Measurements from ENCODE around the gene CFAP20DC. TPM values are rescaled to one million over a fixed set of nuclear protein-coding genes. Genes with fewer than 3 reads are reported as not detected.
"Not testable (repeated sequence)": the region's sequence is repeated elsewhere in the genome, so short reads cannot be mapped to it uniquely, and the experiment has no call there.

Gene CFAP20DC
- total RNA-seq, 1 experiment from 2014 or later = 2.8 TPM

GRCh38 chr3:59064276-59064675 lies 14.5 kb upstream of the CFAP20DC start:
- H3K36me3 ChIP-seq (ENCODE audit: control insufficient read depth, insufficient read depth, low read length) = no peaks in the 10 kb centered on the region
- no TSS peak for BruUV-seq (replicated peaks)
- Mint-ChIP-seq H3K4me1 (ENCODE audit: low read depth, unreplicated experiment) (no peaks in the 10 kb centered on the region), H3K9me3 (ENCODE audit: unreplicated experiment) (no peaks in the 10 kb centered on the region), H3K36me3 (ENCODE audit: insufficient read depth, unreplicated experiment) (no peaks in the 10 kb centered on the region), H3K4me3 (ENCODE audit: unreplicated experiment) (no peak overlapping the region), H3K27ac (ENCODE audit: unreplicated experiment) (no peak overlapping the region), H3K27me3 (ENCODE audit: insufficient read depth, unreplicated experiment) (peaks cover 24% of the 10 kb centered on the region)
- intact Hi-C loops (cut with micrococcal nuclease; ENCODE audit: unreplicated experiment) = no loop called here
- no peak overlapping the region for H3K4me3 ChIP-seq (ENCODE audit: low read depth, low read length)
- no peaks in the 10 kb centered on the region for H3K27me3 ChIP-seq (replicated peaks; ENCODE audit: control insufficient read depth, insufficient read depth, low read length)
- DNase-seq = no peak
- ChIA-PET CTCF (interaction anchor here (0.6 kb wide), 3 partner anchors 44 to 288 kb away, joined by 3 to 8 read pairs (median 7); no protein-coding TSS in a partner anchor), POLR2A (no interaction called here)
- no peak for TF ChIP-seq CTCF (IDR thresholded peaks at IDR 0.05; ENCODE audit: insufficient read depth in 1 of 2, low read depth in 1 of 2, low read length in 1 of 2, severe bottlenecking in 1 of 2, unreplicated experiment in 1 of 2)
- no peaks in the 10 kb centered on the region for H3K9me3 ChIP-seq
- H3K4me1 ChIP-seq = no peaks in the 10 kb centered on the region

GRCh38 chr3:59056706-59057105 lies 6.9 kb upstream of the CFAP20DC start:
- H3K27me3 Mint-ChIP-seq (ENCODE audit: insufficient read depth, unreplicated experiment) = peaks cover 18% of the 10 kb centered on the region
- no peaks in the 10 kb centered on the region for H3K36me3 ChIP-seq (ENCODE audit: control insufficient read depth, insufficient read depth, low read length)
- TF ChIP-seq CTCF (IDR thresholded peaks at IDR 0.05; ENCODE audit: insufficient read depth in 1 of 2, low read depth in 1 of 2, low read length in 1 of 2, severe bottlenecking in 1 of 2, unreplicated experiment in 1 of 2) = no peak
- no peaks in the 10 kb centered on the region for H3K9me3 Mint-ChIP-seq (ENCODE audit: unreplicated experiment)
- no peak for DNase-seq
- H3K36me3 Mint-ChIP-seq (ENCODE audit: insufficient read depth, unreplicated experiment) = no peaks in the 10 kb centered on the region
- no peaks in the 10 kb centered on the region for H3K9me3 ChIP-seq
- intact Hi-C loops (cut with micrococcal nuclease; ENCODE audit: unreplicated experiment) = no loop called here
- no peaks in the 10 kb centered on the region; the same call in 1 of the 2 replicates for H3K27me3 ChIP-seq (replicated peaks; ENCODE audit: control insufficient read depth, insufficient read depth, low read length)
- no peak overlapping the region for H3K4me3 Mint-ChIP-seq (ENCODE audit: unreplicated experiment)
- H3K27ac Mint-ChIP-seq (ENCODE audit: unreplicated experiment) = no peak overlapping the region
- CTCF ChIA-PET = no interaction called here
- no TSS peak for BruUV-seq (replicated peaks)
- H3K4me1 ChIP-seq = no peaks in the 10 kb centered on the region
- no peak overlapping the region for H3K4me3 ChIP-seq (ENCODE audit: low read depth, low read length)
- POLR2A ChIA-PET = no interaction called here
- H3K4me1 Mint-ChIP-seq (ENCODE audit: low read depth, unreplicated experiment) = no peaks in the 10 kb centered on the region

- intact Hi-C loops (cut with micrococcal nuclease; ENCODE audit: unreplicated experiment) = loop anchor here (1.0 to 5.0 kb wide), 3 partner anchors 59 to 491 kb away; no protein-coding TSS in a partner anchor
- ChIA-PET POLR2A (no interaction called here), CTCF (interaction anchor here (0.9 to 1.3 kb wide), 6 partner anchors 34 to 423 kb away, joined by 3 to 8 read pairs (median 5); no protein-coding TSS in a partner anchor)
- TF ChIP-seq CTCF (IDR thresholded peaks at IDR 0.05; ENCODE audit: insufficient read depth in 1 of 2, low read depth in 1 of 2, low read length in 1 of 2, severe bottlenecking in 1 of 2, unreplicated experiment in 1 of 2) = peak; percentile 54 to 69
- H3K27ac Mint-ChIP-seq (ENCODE audit: unreplicated experiment) = no peak overlapping the region
- H3K4me3 ChIP-seq (ENCODE audit: low read depth, low read length) = no peak overlapping the region
- BruUV-seq (replicated peaks) = no TSS peak
- H3K9me3 Mint-ChIP-seq (ENCODE audit: unreplicated experiment) = no peaks in the 10 kb centered on the region
- H3K4me1 ChIP-seq = peaks cover 5% of the 10 kb centered on the region
- H3K36me3 Mint-ChIP-seq (ENCODE audit: insufficient read depth, unreplicated experiment) = peaks cover 5% of the 10 kb centered on the region
- peaks cover 5% of the 10 kb centered on the region for H3K27me3 Mint-ChIP-seq (ENCODE audit: insufficient read depth, unreplicated experiment)
- DNase-seq = peak in 1 of 2 experiments; percentile 9
- no peaks in the 10 kb centered on the region for H3K36me3 ChIP-seq (ENCODE audit: control insufficient read depth, insufficient read depth, low read length)
- no peaks in the 10 kb centered on the region for H3K4me1 Mint-ChIP-seq (ENCODE audit: low read depth, unreplicated experiment)
- no peak overlapping the region for H3K4me3 Mint-ChIP-seq (ENCODE audit: unreplicated experiment)
- no peaks in the 10 kb centered on the region; the same call in 1 of the 2 replicates for H3K27me3 ChIP-seq (replicated peaks; ENCODE audit: control insufficient read depth, insufficient read depth, low read length)
- H3K9me3 ChIP-seq = no peaks in the 10 kb centered on the region
Observed at GRCh38 chr3:59052803-59053411, 3.1 kb upstream of the CFAP20DC start.

GRCh38 chr3:59050811-59051414 lies 1.1 kb upstream of the CFAP20DC start:
- H3K4me3 Mint-ChIP-seq (ENCODE audit: unreplicated experiment); BruUV-seq (replicated peaks); H3K9me3 Mint-ChIP-seq (ENCODE audit: unreplicated experiment); H3K36me3 Mint-ChIP-seq (ENCODE audit: insufficient read depth, unreplicated experiment); H3K4me1 ChIP-seq; H3K9me3 ChIP-seq; H3K27me3 ChIP-seq (replicated peaks; ENCODE audit: control insufficient read depth, insufficient read depth, low read length); H3K36me3 ChIP-seq (ENCODE audit: control insufficient read depth, insufficient read depth, low read length); POLR2A ChIA-PET; DNase-seq; H3K4me3 ChIP-seq (ENCODE audit: low read depth, low read length); CTCF ChIA-PET; H3K27me3 Mint-ChIP-seq (ENCODE audit: insufficient read depth, unreplicated experiment); H3K4me1 Mint-ChIP-seq (ENCODE audit: low read depth, unreplicated experiment); H3K27ac Mint-ChIP-seq (ENCODE audit: unreplicated experiment): not testable (repeated sequence)
- intact Hi-C loops (cut with micrococcal nuclease; ENCODE audit: unreplicated experiment) = loop anchor here (1.0 to 5.0 kb wide), 2 partner anchors 227 to 489 kb away; no protein-coding TSS in a partner anchor
